ENCODE measurements around the gene USP4.

The USP4 gene

GRCh38 chr3:49383387-49383786 is 43.5 kb upstream of the USP4 start:
- DNase-seq (ENCODE audit: insufficient read length, low spot score) (no peak), FAIRE-seq (no peak)
- TF ChIP-seq, protein P1, sequence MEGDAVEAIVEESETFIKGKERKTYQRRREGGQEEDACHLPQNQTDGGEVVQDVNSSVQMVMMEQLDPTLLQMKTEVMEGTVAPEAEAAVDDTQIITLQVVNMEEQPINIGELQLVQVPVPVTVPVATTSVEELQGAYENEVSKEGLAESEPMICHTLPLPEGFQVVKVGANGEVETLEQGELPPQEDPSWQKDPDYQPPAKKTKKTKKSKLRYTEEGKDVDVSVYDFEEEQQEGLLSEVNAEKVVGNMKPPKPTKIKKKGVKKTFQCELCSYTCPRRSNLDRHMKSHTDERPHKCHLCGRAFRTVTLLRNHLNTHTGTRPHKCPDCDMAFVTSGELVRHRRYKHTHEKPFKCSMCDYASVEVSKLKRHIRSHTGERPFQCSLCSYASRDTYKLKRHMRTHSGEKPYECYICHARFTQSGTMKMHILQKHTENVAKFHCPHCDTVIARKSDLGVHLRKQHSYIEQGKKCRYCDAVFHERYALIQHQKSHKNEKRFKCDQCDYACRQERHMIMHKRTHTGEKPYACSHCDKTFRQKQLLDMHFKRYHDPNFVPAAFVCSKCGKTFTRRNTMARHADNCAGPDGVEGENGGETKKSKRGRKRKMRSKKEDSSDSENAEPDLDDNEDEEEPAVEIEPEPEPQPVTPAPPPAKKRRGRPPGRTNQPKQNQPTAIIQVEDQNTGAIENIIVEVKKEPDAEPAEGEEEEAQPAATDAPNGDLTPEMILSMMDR (IDR thresholded peaks at IDR 0.05; ENCODE audit: insufficient read depth, missing control alignments) = no peak

GRCh38 chr3:49378249-49378895 is 38.5 kb upstream of the USP4 start:
- DNase-seq (ENCODE audit: insufficient read length, low spot score) = no peak
- TF ChIP-seq, protein P1 (IDR thresholded peaks at IDR 0.05; ENCODE audit: insufficient read depth, missing control alignments) = no peak
- no peak for FAIRE-seq

GRCh38 chr3:49377483-49377882 is 37.6 kb upstream of the USP4 start:
- DNase-seq (ENCODE audit: insufficient read length, low spot score) = no peak
- no peak for FAIRE-seq
- TF ChIP-seq, protein P1 (IDR thresholded peaks at IDR 0.05; ENCODE audit: insufficient read depth, missing control alignments) = no peak

DNA sequence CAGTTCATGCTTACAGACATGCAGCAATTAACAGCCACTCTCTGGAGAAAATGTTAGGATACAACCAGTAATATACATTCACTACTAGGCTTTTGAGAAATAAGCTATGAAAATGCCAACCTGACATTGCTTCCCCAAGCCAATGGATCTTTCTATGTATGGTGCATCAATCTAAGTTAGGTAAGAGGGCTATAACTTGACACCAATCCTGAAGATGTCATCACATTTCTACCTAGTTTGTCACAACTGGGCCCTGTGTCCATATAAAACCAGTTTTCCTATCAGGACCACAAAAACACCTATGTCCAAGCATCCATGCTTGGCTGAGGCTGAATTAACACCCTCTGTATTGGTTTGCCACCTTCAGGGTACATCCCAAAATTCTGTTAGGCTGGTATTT is 32.1 kb upstream of the USP4 start:
- TF ChIP-seq, protein P1 (IDR thresholded peaks at IDR 0.05; ENCODE audit: insufficient read depth, missing control alignments) = no peak
- DNase-seq (ENCODE audit: insufficient read length, low spot score) = no peak
- FAIRE-seq = no peak

DNA sequence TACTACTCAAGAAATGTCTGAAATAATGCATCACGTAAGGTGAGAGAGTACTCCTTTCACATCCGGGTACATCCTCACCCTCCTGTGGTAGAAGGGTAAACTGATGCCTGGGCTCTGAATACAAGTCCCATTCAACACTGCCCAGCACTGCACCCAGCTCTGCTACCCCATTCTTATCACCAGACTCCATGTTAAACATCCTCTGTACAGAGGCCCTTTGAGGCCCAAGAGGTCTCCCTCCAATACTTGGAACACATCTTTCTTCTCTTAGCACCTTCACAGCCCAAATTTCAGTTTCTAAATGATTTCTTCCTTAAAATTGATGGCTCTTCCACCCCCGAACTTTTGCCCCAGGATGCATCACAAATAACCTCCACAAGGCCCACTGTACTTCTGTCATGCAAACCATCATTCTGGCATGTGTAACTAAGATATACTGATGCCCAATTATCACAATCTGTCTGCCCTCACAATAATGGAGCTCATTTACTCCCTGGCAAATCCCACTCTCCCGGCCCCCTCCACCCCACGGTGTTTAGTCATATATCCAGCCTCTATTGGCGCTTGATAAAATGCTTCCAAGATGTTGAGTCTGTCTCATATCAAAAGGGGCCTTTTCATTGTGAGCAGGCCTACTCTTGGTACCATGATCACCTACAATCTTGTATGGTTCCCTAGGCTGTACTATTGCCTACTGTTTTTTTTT is 30.9 kb upstream of the USP4 start:
- DNase-seq (ENCODE audit: insufficient read length, low spot score) (no peak), FAIRE-seq (no peak)
- TF ChIP-seq, protein P1 (IDR thresholded peaks at IDR 0.05; ENCODE audit: insufficient read depth, missing control alignments) = no peak

GRCh38 chr3:49362561-49362960 is 22.7 kb upstream of the USP4 start:
- DNase-seq (ENCODE audit: insufficient read length, low spot score) = no peak
- FAIRE-seq = no peak
- TF ChIP-seq, protein P1 (IDR thresholded peaks at IDR 0.05; ENCODE audit: insufficient read depth, missing control alignments) = no peak

DNA sequence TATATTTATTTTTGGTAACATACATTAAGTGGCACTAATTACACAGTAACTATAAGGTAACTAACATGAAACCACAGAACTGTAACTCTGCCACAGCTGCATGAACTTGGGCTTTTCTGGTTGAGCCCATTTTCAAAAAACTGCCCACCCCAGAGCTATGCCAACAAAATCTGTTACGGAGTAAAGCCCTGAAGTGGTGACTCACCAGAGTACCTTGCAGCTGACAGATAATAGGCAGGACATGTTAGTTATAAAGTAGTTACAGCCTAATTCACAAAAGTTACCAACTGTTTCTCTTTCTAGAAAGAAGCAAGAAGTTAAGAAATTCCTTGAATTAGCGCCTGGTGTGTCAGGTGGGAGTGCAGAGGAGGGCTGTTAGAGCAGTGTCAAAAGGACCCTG is 19.8 kb upstream of the USP4 start:
- FAIRE-seq (no peak), DNase-seq (ENCODE audit: insufficient read length, low spot score) (no peak)
- TF ChIP-seq, protein P1 (IDR thresholded peaks at IDR 0.05; ENCODE audit: insufficient read depth, missing control alignments) = no peak

All from D721Med (cell line).